ENCODE results near the gene GDF3.

DNA sequence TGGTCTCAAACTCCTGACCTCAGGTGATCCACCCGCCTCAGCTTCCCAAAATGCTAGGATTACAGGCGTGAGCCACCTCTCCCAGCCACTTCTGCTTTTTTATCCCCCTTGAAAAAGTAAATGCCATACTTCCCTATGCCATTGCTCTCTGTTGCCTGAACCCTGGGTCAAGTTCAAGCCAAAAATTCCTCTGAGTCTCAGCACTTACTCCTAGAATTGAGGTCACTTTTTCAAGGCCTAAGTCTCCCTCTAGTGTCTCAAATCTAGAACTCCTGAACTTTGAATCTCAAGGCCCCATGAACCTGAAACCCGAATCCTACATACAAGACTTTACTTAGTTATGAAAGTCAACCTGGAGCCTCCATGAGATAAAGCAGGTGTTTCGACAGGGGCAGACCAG, 28.4 kb downstream of the GDF3 start:
- TF ChIP-seq, protein P1, sequence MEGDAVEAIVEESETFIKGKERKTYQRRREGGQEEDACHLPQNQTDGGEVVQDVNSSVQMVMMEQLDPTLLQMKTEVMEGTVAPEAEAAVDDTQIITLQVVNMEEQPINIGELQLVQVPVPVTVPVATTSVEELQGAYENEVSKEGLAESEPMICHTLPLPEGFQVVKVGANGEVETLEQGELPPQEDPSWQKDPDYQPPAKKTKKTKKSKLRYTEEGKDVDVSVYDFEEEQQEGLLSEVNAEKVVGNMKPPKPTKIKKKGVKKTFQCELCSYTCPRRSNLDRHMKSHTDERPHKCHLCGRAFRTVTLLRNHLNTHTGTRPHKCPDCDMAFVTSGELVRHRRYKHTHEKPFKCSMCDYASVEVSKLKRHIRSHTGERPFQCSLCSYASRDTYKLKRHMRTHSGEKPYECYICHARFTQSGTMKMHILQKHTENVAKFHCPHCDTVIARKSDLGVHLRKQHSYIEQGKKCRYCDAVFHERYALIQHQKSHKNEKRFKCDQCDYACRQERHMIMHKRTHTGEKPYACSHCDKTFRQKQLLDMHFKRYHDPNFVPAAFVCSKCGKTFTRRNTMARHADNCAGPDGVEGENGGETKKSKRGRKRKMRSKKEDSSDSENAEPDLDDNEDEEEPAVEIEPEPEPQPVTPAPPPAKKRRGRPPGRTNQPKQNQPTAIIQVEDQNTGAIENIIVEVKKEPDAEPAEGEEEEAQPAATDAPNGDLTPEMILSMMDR (IDR thresholded peaks at IDR 0.05; ENCODE audit: borderline replicate concordance, extremely low read depth, low read length, poor library complexity, severe bottlenecking), result peak; percentile 44
- no peak for TF ChIP-seq EZH2 (IDR thresholded peaks at IDR 0.05; ENCODE audit: borderline replicate concordance, low read depth, low read length, severe bottlenecking)
